Activated CD4-positive, alpha-beta memory T cell treated with anti-CD3 and anti-CD28 coated beads, Interleukin-2, amount 10 ng/mL, durations not matched to agents 7 days and 5 days (primary cell): ENCODE results near the gene PSMD9. TPM values are rescaled to one million over a fixed set of nuclear protein-coding genes. Genes with fewer than 3 reads are reported as not detected.
"Not testable (repeated sequence)": the region's sequence is repeated elsewhere in the genome, so short reads cannot be mapped to it uniquely, and the experiment has no call there.

ENCODE experiments used
- CTCF ChIA-PET: fragments of 350-600 bp; sonication (Branson Sonifier 250); formaldehyde crosslinking; loops from one replicate; lab custom pipeline; 2021; ENCODE audit warnings: antibody characterized with exemption, inconsistent platforms; lab: Charles Lee
- POLR2A ChIA-PET: fragments of 350-600 bp; sonication (Branson Sonifier 250); formaldehyde crosslinking; loops from one replicate; lab custom pipeline; 2021; ENCODE audit warnings: antibody characterized with exemption; lab: Charles Lee
- DNase-seq: peaks from one replicate; pipeline ENCODE4 v3.0.0-alpha.2; 2020
- H3K27ac Mint-ChIP-seq: one replicate; pipeline ENCODE4 v1.8.0; 2021; ENCODE audit warnings: mild to moderate bottlenecking, mixed read lengths
- H3K27me3 Mint-ChIP-seq: one replicate; pipeline ENCODE4 v1.8.0; 2021; ENCODE audit warnings: mixed read lengths
- H3K36me3 Mint-ChIP-seq: one replicate; pipeline ENCODE4 v1.8.0; 2021; ENCODE audit warnings: low read depth, mixed read lengths
- H3K4me1 Mint-ChIP-seq: one replicate; pipeline ENCODE4 v1.8.0; 2021; ENCODE audit warnings: mixed read lengths
- H3K4me3 Mint-ChIP-seq: one replicate; pipeline ENCODE4 v1.8.0; 2021; ENCODE audit warnings: mild to moderate bottlenecking, mixed read lengths
- H3K9me3 Mint-ChIP-seq: one replicate; pipeline ENCODE4 v1.8.0; 2021; ENCODE audit warnings: mixed read lengths
- total RNA-seq, 2 experiments: library from RNA; stranded (reverse); gene quantifications; one replicate each; pipeline ENCODE4 v1.2.3, GENCODE V29; 2021

The PSMD9 gene
- 10 to 100 TPM; 56.3 to 59.7 TPM for total RNA-seq

DNA sequence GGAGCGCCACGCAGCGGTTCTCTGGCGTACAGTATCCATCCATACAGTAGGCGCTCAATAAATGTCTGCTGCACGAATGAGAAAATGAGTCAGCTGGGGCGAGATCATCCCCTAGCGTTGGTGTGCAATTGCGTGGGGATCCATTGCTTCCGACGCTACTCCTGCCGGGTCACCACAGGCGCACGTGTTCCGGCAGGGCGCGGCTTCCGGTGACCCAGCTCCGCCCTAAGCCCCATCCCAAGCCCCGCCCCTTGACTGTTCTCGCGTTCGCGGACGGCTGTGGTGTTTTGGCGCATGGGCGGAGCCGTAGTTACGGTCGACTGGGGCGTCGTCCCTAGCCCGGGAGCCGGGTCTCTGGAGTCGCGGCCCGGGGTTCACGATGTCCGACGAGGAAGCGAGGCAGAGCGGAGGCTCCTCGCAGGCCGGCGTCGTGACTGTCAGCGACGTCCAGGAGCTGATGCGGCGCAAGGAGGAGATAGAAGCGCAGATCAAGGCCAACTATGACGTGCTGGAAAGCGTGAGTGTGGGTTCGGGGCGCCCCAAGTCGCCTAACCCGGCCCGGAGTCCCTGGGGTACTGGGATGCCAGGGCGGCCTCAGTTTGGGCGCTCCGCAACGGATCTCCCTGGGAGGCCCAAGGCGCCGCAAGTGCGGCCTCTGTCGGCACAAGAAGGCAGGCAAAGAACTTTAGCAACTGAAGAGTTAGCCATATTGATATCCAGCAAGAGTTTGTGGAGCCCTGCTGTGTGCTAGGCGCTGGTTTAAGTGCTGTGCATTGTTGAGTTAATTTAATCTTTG, at the start of gene PSMD9:
PSMD9 (plus strand) TSS at position 313 of the 796 bp plus-strand sequence; CDS start at position 380, 67 bp downstream.
- Mint-ChIP-seq H3K4me1 (peaks cover 45% of the 10 kb centered on the region), H3K27ac (peak within 1 kb of the TSS; percentile 99), H3K4me3 (peak within 1 kb of the TSS; percentile 96), H3K27me3 (no peaks in the 10 kb centered on the region), H3K36me3 (peaks cover 13% of the 10 kb centered on the region), H3K9me3 (no peaks in the 10 kb centered on the region)
- ChIA-PET POLR2A (interaction anchor here (0.9 to 3.3 kb wide), 16 partner anchors 9 to 638 kb away, joined by 3 to 43 read pairs (median 4); partner anchors contain the start of genes CFAP251, KNTC1, RHOF and RSRC2), CTCF (interaction anchor here (0.6 to 5.1 kb wide), 26 partner anchors 9 to 202 kb away, joined by 3 to 83 read pairs (median 4); partner anchors contain the start of genes CFAP251, RHOF and TMEM120B)
- DNase-seq, result peak; percentile 99

DNA sequence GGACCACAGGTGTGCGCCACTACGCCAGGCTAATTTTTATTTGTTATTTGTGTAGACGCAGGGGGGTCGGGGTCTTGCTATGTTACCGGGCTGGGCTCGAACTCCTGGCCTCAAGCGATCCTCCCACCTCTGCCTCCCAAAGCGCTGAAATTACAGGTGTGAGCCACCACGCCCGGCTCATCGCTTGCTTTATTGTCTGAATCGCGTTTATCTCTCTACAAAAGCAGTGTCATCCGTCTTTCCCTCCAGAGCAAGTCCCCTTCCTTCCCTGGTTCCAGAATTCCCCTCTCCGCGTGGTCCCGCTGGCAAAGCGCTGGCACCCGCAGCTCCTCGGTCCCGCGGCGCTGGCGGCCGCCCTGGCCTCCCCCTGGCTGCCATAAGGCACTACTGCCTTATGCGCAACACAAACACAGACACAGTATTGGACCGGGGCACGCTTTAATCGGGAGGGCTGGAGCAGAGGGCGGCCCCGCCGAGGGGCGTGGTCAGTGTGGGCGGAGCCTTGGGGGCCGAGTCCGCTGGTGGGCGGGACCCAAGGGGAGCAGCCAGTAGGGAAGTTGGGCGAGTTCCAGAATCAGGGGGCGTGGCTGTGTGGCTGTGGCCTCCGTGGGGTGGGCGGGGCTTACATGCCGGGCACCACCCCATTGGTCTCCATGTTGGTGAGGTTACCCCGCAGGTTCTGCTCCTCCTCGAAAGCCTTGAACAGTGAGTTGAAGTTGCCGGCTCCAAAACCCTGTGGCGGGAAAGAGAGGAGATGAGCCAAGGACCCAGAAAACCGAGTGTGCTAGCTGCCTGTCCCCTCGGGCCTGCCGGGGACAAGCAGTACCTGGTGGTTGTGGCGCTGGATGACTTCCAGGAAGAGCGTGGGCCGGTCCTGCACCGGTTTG, 49.2 kb upstream of the PSMD9 start:
- POLR2A ChIA-PET, result interaction anchor here (1.1 to 1.9 kb wide), 4 partner anchors 10 to 49 kb away, joined by 3 to 4 read pairs (median 4); partner anchors contain the start of gene PSMD9
- CTCF ChIA-PET, result interaction anchor here (0.6 to 3.2 kb wide), 6 partner anchors 28 to 197 kb away, joined by 3 to 12 read pairs (median 4); no protein-coding TSS in a partner anchor
- Mint-ChIP-seq H3K4me1 (peaks cover 22% of the 10 kb centered on the region), H3K36me3 (no peaks in the 10 kb centered on the region), H3K9me3 (no peaks in the 10 kb centered on the region), H3K27ac (peak overlapping the region; percentile 84), H3K4me3 (peak overlapping the region; percentile 97), H3K27me3 (no peaks in the 10 kb centered on the region)
- peak; percentile 99 for DNase-seq

GRCh38 chr12:121839993-121840761, 48.4 kb upstream of the PSMD9 start:
- POLR2A ChIA-PET, result interaction anchor here (1.1 to 1.9 kb wide), 2 partner anchors 38 to 48 kb away, joined by 3 to 4 read pairs; partner anchors contain the start of gene PSMD9
- H3K4me3 Mint-ChIP-seq, result peak overlapping the region; percentile 97
- DNase-seq, result no peak
- no peaks in the 10 kb centered on the region for H3K27me3 Mint-ChIP-seq
- peaks cover 22% of the 10 kb centered on the region for H3K4me1 Mint-ChIP-seq
- H3K9me3 Mint-ChIP-seq, result no peaks in the 10 kb centered on the region
- CTCF ChIA-PET, result interaction anchor here (1.2 to 2.2 kb wide), 3 partner anchors 29 to 48 kb away, joined by 3 to 7 read pairs (median 3); partner anchors contain the start of gene PSMD9
- no peaks in the 10 kb centered on the region for H3K36me3 Mint-ChIP-seq
- peak overlapping the region; percentile 84 for H3K27ac Mint-ChIP-seq

- no peak for DNase-seq
- Mint-ChIP-seq H3K4me1 (peaks cover 22% of the 10 kb centered on the region), H3K27me3 (no peaks in the 10 kb centered on the region), H3K36me3 (no peaks in the 10 kb centered on the region), H3K4me3 (no peak overlapping the region), H3K27ac (no peak overlapping the region), H3K9me3 (no peaks in the 10 kb centered on the region)
- ChIA-PET POLR2A (interaction anchor here (0.6 kb wide), 1 partner anchor 353 kb away, joined by 3 read pairs; no protein-coding TSS in a partner anchor), CTCF (interaction anchor here (1.0 to 1.3 kb wide), 3 partner anchors 31 to 49 kb away, joined by 3 to 4 read pairs (median 3); no protein-coding TSS in a partner anchor)
These were observed 45.2 kb upstream of the PSMD9 start for GRCh38 chr12:121843236-121843982.

- no peak for DNase-seq
- no peaks in the 10 kb centered on the region for H3K9me3 Mint-ChIP-seq
- no peaks in the 10 kb centered on the region for H3K27me3 Mint-ChIP-seq
- no peaks in the 10 kb centered on the region for H3K36me3 Mint-ChIP-seq
- H3K4me1 Mint-ChIP-seq, result peaks cover 4% of the 10 kb centered on the region
- ChIA-PET CTCF (interaction anchor here (0.8 to 1.0 kb wide), 2 partner anchors 34 to 42 kb away, joined by 3 read pairs; no protein-coding TSS in a partner anchor), POLR2A (no interaction called here)
- no peak overlapping the region for H3K4me3 Mint-ChIP-seq
- H3K27ac Mint-ChIP-seq, result no peak overlapping the region
These were observed 42.9 kb upstream of the PSMD9 start for GRCh38 chr12:121845701-121846100.

- Mint-ChIP-seq H3K4me1 (no peaks in the 10 kb centered on the region), H3K27ac (no peak overlapping the region), H3K9me3 (no peaks in the 10 kb centered on the region), H3K36me3 (no peaks in the 10 kb centered on the region), H3K27me3 (no peaks in the 10 kb centered on the region), H3K4me3 (no peak overlapping the region)
- CTCF ChIA-PET, result no interaction called here
- POLR2A ChIA-PET, result no interaction called here
- DNase-seq, result no peak
These were observed 39.4 kb upstream of the PSMD9 start for GRCh38 chr12:121849211-121849610.

- no peaks in the 10 kb centered on the region for H3K9me3 Mint-ChIP-seq
- H3K27me3 Mint-ChIP-seq, result no peaks in the 10 kb centered on the region
- no peak overlapping the region for H3K27ac Mint-ChIP-seq
- H3K4me3 Mint-ChIP-seq, result no peak overlapping the region
- ChIA-PET POLR2A (no interaction called here), CTCF (no interaction called here)
- no peaks in the 10 kb centered on the region for H3K36me3 Mint-ChIP-seq
- H3K4me1 Mint-ChIP-seq, result no peaks in the 10 kb centered on the region
- no peak for DNase-seq
These were observed 38.9 kb upstream of the PSMD9 start for GRCh38 chr12:121849665-121850064.

DNA sequence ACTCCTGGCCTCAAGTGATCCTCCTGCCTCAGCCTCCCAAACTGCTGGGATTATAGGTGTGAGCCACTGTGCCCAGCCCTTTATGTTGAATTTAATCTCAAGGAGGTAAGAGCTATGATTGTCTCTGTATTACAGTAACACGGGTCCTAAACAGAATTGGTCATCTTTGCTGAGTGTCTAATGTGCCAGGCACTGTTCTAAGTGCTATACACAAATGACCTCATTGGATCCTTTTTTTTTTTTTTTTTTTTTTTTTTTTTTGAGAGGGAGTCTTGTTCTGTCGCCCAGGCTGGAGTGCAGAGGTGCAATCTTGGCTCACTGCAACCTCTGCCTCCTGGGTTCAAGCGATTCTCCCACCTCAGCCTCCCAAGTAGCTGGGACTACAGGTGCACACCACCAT, 36.2 kb upstream of the PSMD9 start:
- not testable (repeated sequence) for H3K4me3 Mint-ChIP-seq

DNA sequence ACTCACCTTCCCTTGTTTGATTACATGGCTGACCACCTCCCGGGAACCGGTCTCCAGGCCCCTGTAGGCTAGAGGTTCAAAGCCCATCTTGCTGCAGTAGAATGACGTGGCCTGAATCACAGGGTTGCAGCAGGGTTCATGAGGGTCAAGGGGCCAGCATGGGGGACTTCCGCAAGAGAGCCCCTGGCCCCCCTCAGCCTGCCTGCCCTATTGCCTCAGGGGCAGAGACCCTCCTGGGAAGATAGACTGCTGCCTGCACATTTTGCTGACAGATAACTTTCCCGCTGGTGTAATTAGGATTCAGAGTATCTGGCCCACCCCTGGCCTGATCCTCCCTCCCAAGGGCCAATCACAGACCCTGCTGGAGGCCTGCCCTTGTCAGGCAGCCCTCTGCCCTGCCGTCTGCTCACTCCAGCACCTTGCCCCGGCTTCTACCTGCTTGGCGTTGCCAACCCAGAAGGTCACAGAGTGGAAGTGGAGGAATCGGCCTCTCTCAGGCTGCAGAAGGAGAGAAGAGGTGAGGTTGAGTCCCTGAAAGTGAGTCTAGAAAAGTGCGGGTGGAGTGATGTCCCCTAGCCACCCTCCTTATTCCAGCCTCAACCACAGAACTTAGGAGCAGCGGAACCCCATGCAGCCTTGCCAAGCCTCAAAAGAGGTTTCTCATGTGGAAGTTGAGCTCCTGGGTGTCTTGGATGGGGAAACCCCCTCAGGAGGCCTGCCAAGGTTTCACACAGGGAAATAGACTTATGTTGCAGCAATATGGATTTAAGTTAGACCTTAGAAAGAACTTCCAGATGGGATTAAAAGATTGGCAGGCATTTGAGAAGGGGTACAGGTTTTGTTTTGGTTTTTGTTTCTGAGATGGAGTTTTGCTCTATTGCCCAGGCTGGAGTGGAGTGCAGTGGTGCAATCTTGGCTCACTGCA, 31.0 kb upstream of the PSMD9 start:
- DNase-seq, result no peak
- Mint-ChIP-seq H3K27me3 (no peaks in the 10 kb centered on the region), H3K36me3 (no peaks in the 10 kb centered on the region), H3K4me3 (no peak overlapping the region), H3K27ac (no peak overlapping the region), H3K9me3 (no peaks in the 10 kb centered on the region), H3K4me1 (peaks cover 2% of the 10 kb centered on the region)
- CTCF ChIA-PET, result no interaction called here
- POLR2A ChIA-PET, result no interaction called here

More for the DNA sequence above, 36.2 kb upstream of the PSMD9 start:
- H3K27ac Mint-ChIP-seq, H3K4me1 Mint-ChIP-seq, CTCF ChIA-PET, H3K27me3 Mint-ChIP-seq, H3K9me3 Mint-ChIP-seq, DNase-seq, H3K36me3 Mint-ChIP-seq: not testable (repeated sequence)
- POLR2A ChIA-PET, result interaction anchor here (0.7 kb wide), 1 partner anchor 31 kb away, joined by 3 read pairs; no protein-coding TSS in a partner anchor

DNA sequence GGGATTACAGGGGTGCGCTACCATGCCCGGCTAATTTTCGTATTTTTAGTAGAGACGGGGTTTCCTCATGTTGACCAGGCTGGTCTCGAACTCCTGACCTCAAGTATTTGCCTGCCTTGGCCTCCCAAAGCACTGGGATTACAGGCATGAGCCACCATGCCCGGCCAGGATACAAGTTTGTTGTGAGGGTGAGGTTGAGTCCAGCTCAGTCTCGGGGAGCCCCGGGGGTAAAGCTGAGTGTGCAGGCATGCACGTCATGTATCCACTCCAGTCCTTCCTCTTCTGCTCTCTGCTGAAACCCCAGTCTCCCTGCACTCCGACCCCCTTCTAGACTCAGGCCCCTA, 30.3 kb upstream of the PSMD9 start:
- Mint-ChIP-seq H3K27ac (no peak overlapping the region), H3K27me3 (no peaks in the 10 kb centered on the region), H3K4me3 (no peak overlapping the region), H3K9me3 (no peaks in the 10 kb centered on the region), H3K36me3 (no peaks in the 10 kb centered on the region), H3K4me1 (peaks cover 2% of the 10 kb centered on the region)
- CTCF ChIA-PET, result no interaction called here
- DNase-seq, result no peak
- POLR2A ChIA-PET, result no interaction called here
